Fibroblast of lung (primary cell): Measurements from ENCODE around the gene OIT3.

ENCODE experiments used
- CTCF ChIP-seq, 2 donors: IDR thresholded peaks in 1 of 2; conservative IDR thresholded peaks in 1 of 2; 1 replicate in 1 of 2; 2 replicates in 1 of 2; pipeline ENCODE4 v1.5.1; 2011 to 2012; ENCODE audit warnings: low read length in 2 of 2, control low read depth in 1 of 2, inconsistent platforms in 1 of 2, low read depth in 1 of 2, mild to moderate bottlenecking in 1 of 2
- EZH2 ChIP-seq: IDR thresholded peaks from 2 replicates; pipeline ENCODE4 v1.5.1; 2012; ENCODE audit warnings: low read length, control low read depth, mild to moderate bottlenecking; ENCODE audit errors: missing control alignments

GRCh38 chr10:72850861-72851260, 42.7 kb upstream of the OIT3 start:
- no peak for TF ChIP-seq CTCF (conservative IDR thresholded peaks at IDR 0.05 in 1 of 2, IDR thresholded peaks at IDR 0.05 in 1 of 2; ENCODE audit: low read depth in 1 of 2, low read length in 2 of 2)
- TF ChIP-seq EZH2, result no peak
